ENCODE results near the gene TTL. TPM values are rescaled to one million over a fixed set of nuclear protein-coding genes. Genes with fewer than 3 reads are reported as not detected.

TTL gene
- total RNA-seq, 6 donors from 2014 or later, result 11.5 to 45.4 (median 27.8) TPM

DNA sequence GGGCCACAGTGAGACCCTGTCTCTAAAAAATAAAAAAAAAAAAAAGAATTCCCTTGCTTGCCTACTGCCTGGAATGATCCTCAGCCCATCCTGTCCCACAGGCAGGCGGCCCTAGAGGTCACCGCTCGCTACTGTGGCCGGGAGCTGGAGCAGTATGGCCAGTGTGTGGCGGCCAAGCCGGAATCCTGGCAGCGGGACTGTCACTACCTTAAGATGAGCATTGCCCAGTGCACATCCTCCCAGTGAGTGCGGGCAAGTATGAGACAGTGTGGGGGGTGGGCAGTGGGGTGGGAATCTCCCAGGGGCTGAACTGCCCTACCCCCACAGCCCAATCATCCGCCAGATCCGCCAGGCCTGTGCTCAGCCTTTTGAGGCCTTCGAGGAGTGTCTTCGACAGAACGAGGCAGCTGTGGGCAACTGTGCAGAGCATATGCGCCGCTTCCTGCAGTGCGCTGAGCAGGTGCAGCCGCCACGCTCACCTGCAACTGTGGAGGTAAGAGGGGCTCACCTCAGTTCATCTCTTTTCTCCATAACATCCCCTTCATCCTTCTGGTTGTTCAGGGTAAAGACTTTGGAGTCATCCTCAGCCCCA, 104.0 kb downstream of the TTL start:
- WGBS, 2 donors, result 95 to 98% methylated on average over 17 to 18 of the region's 18 CpGs
- peaks cover 14 to 31% (median 26%) of the 10 kb centered on the region in 4 donors for H3K4me1 ChIP-seq
- H3K4me3 ChIP-seq, result no peak overlapping the region
- peaks cover 0 to 27% (median 8%) of the 10 kb centered on the region in 4 donors for H3K36me3 ChIP-seq
- ATAC-seq (ENCODE audit: low FRiP score in 2 of 2) (no peak), DNase-seq (peak in 1 of 2 donors; percentile 63)
- no peaks in the 10 kb centered on the region for H3K9me3 ChIP-seq
- TF ChIP-seq EP300 (IDR thresholded peaks at IDR 0.05) (no peak), POLR2AphosphoS5 (IDR thresholded peaks at IDR 0.05) (no peak), POLR2A (IDR thresholded peaks at IDR 0.05) (no peak)
- TF ChIP-seq, protein P1, sequence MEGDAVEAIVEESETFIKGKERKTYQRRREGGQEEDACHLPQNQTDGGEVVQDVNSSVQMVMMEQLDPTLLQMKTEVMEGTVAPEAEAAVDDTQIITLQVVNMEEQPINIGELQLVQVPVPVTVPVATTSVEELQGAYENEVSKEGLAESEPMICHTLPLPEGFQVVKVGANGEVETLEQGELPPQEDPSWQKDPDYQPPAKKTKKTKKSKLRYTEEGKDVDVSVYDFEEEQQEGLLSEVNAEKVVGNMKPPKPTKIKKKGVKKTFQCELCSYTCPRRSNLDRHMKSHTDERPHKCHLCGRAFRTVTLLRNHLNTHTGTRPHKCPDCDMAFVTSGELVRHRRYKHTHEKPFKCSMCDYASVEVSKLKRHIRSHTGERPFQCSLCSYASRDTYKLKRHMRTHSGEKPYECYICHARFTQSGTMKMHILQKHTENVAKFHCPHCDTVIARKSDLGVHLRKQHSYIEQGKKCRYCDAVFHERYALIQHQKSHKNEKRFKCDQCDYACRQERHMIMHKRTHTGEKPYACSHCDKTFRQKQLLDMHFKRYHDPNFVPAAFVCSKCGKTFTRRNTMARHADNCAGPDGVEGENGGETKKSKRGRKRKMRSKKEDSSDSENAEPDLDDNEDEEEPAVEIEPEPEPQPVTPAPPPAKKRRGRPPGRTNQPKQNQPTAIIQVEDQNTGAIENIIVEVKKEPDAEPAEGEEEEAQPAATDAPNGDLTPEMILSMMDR (IDR thresholded peaks at IDR 0.05), result no peak
- H3K27ac ChIP-seq, result peak overlapping the region in 1 of 4 donors; percentile 95
- H3K27me3 ChIP-seq, result no peaks in the 10 kb centered on the region

DNA sequence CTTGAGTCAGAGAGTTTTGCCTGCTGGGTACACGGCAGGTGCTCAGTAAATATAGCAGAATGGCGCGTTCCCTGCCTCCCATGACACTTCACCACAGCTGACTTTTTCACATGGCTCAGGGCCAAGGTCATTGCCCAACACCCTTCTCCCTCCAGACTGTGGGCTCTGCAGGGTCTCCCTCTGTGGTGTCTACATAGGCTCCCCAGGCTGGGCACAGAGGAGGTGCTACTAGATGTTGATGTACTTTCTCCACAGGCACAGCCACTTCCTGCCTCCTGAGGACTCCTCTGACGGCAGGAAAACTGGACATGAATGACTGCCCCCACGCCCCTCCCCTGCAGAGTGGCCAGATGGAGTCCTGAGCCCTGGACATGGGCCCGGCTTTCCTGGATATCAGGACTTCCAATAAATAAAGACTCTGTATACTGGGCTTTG, 106.7 kb downstream of the TTL start:
- peaks cover 0 to 27% (median 8%) of the 10 kb centered on the region in 4 donors for H3K36me3 ChIP-seq
- H3K27ac ChIP-seq, result peak overlapping the region in 1 of 4 donors; percentile 31
- TF ChIP-seq, protein P1 (IDR thresholded peaks at IDR 0.05), result no peak
- TF ChIP-seq EP300 (IDR thresholded peaks at IDR 0.05), result no peak
- TF ChIP-seq POLR2A (IDR thresholded peaks at IDR 0.05), result no peak
- TF ChIP-seq POLR2AphosphoS5 (IDR thresholded peaks at IDR 0.05), result no peak
- DNase-seq, result peak in 1 of 2 donors; percentile 30
- no peaks in the 10 kb centered on the region for H3K9me3 ChIP-seq
- no peaks in the 10 kb centered on the region for H3K27me3 ChIP-seq
- WGBS, 2 donors, result 42 to 62% methylated on average over 4 to 5 of the region's 6 CpGs
- H3K4me3 ChIP-seq, result no peak overlapping the region
- H3K4me1 ChIP-seq, result peaks cover 14 to 25% (median 19%) of the 10 kb centered on the region in 4 donors
- ATAC-seq (ENCODE audit: low FRiP score in 2 of 2), result no peak

Small RNA genes within 50 kb of the gene (small RNA-seq; reads per million reads assigned to genes)
- 0 reads per million in 4 donors for gene RF00019

Other genes starting within 250 kb of the TTL start
- 10 to 100 TPM in 3 of 6 donors, 1 to 10 TPM in 3; 4.3 to 92.2 (median 10.1) TPM for gene ZC3H8, start 227.1 kb upstream of the TTL start, total RNA-seq
- 10 to 100 TPM in 3 of 6 donors, 1 to 10 TPM in 3; 4.8 to 18.5 (median 11.7) TPM for gene ZC3H6, start 206.6 kb upstream of the TTL start, total RNA-seq
- gene RGPD8, start 48.5 kb upstream of the TTL start, total RNA-seq, result 10 to 100 TPM in 5 of 6 donors, 1 to 10 TPM in 1; 9.2 to 59.7 (median 20.4) TPM
- gene POLR1B, start 60.3 kb downstream of the TTL start, total RNA-seq, result 10 to 100 TPM in 5 of 6 donors, 1 to 10 TPM in 1; 6.7 to 22.5 (median 14.6) TPM
- gene CHCHD5, start 102.5 kb downstream of the TTL start, total RNA-seq, result 10 to 100 TPM; 13.6 to 44.9 (median 25.4) TPM
- 100 to 1,000 TPM in 1 of 6 donors, 10 to 100 TPM in 5; 22.9 to 105 (median 51.0) TPM for gene SLC20A1, start 163.8 kb downstream of the TTL start, total RNA-seq
- gene NT5DC4, start 238.9 kb downstream of the TTL start, total RNA-seq, result 1 to 10 TPM in 2 of 6 donors, under 1 TPM in 2, not detected in 2; 0.55 to 5.2 (median 1.0) TPM

All from upper lobe of left lung (tissue), 6 donors.